ENCODE measurements around the gene ZNF775.

ZNF775 gene

DNA sequence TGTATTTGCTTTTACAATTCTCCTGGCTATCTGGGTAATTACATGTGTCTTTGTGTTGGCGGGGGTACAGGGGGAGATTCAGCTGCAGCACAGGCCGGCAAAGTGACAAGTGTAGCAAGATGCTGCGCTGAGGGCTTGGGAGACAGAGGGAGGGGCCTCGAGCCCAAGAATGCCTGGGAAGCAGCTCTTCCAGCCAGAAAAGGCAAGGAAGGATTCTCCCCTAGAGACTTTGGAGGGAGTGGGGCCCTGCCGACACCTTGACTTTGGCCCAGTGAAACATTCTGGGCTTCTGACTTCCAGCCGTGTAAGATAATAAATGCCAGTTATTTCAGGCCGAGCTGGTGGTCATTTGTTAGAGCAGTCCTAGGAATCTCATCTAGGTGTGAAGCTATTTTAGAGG, 17.7 kb upstream of the ZNF775 start:
- in situ Hi-C loops (cut with HindIII; ENCODE audit: low sequenced_read_pairs): no loop called here
- no peak overlapping the region for H3K4me3 ChIP-seq (ENCODE audit: low read depth, low read length)
- no peak for DNase-seq (ENCODE audit: low read depth)
- TF ChIP-seq, protein P1, sequence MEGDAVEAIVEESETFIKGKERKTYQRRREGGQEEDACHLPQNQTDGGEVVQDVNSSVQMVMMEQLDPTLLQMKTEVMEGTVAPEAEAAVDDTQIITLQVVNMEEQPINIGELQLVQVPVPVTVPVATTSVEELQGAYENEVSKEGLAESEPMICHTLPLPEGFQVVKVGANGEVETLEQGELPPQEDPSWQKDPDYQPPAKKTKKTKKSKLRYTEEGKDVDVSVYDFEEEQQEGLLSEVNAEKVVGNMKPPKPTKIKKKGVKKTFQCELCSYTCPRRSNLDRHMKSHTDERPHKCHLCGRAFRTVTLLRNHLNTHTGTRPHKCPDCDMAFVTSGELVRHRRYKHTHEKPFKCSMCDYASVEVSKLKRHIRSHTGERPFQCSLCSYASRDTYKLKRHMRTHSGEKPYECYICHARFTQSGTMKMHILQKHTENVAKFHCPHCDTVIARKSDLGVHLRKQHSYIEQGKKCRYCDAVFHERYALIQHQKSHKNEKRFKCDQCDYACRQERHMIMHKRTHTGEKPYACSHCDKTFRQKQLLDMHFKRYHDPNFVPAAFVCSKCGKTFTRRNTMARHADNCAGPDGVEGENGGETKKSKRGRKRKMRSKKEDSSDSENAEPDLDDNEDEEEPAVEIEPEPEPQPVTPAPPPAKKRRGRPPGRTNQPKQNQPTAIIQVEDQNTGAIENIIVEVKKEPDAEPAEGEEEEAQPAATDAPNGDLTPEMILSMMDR (IDR thresholded peaks at IDR 0.05; ENCODE audit: low read depth, low read length, missing control alignments): no peak

DNA sequence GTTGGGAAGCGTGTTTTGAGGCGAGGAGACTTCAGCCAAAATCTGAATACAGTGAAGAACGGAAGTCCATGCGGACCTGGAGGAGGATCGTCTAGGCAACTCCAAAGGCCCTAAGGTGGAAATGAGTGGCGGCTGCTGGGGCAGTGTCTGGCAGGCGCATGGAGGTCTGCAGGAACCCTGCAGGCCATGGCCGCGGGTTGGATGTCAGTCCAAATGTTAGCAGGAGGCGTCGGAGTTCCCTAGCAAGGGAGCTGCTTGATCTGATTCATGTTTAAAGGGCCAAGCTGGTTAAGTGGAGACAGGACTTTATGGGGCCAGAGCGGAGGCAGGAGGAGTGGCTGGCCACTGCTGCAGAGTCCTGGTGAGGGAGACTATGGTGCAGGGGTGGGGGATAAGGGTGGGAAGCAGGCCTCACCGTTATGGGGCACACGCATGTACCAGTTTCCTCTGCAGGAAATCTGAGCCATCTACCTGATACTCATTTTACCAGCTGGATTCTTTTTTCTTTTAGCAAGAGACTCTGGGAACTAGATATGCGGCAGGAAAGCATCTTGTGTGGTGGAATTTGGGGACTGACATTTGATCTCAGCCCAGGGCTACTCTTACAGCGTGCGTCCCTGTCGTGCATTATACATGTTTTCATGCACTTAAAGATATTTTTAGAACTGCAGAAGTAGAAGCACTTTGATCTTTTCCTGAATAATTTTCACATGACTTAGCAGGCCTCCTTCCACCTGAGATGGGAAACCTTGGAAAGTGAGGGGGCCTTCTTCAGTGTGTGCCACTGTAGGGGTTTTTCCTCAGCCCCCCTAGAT, 17.1 kb upstream of the ZNF775 start:
- no peak overlapping the region for H3K4me3 ChIP-seq (ENCODE audit: low read depth, low read length)
- in situ Hi-C loops (cut with HindIII; ENCODE audit: low sequenced_read_pairs): no loop called here
- TF ChIP-seq, protein P1 (IDR thresholded peaks at IDR 0.05; ENCODE audit: low read depth, low read length, missing control alignments): no peak
- no peak for DNase-seq (ENCODE audit: low read depth)

DNA sequence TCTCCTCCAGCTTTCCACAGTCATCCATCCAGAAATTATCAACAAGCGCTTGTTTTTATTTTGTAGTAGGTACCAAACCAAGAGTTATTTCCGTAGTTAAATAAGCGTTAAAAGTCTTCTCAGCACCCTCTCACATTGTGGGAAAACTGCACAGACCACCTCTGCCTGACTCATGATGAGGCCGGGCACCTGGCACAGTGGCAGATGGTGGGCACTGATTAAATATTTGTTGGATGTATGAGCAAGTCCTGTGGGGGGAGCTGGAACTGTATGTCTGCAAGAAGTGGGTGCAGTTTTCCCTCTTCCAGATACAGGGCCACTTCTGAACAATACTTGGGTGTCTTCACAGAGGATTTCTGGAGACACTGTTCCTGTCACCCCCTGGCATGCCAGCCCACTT, 15.8 kb upstream of the ZNF775 start:
- in situ Hi-C loops (cut with HindIII; ENCODE audit: low sequenced_read_pairs): no loop called here
- TF ChIP-seq, protein P1 (IDR thresholded peaks at IDR 0.05; ENCODE audit: low read depth, low read length, missing control alignments): no peak
- DNase-seq (ENCODE audit: low read depth): no peak
- H3K4me3 ChIP-seq (ENCODE audit: low read depth, low read length): no peak overlapping the region

DNA sequence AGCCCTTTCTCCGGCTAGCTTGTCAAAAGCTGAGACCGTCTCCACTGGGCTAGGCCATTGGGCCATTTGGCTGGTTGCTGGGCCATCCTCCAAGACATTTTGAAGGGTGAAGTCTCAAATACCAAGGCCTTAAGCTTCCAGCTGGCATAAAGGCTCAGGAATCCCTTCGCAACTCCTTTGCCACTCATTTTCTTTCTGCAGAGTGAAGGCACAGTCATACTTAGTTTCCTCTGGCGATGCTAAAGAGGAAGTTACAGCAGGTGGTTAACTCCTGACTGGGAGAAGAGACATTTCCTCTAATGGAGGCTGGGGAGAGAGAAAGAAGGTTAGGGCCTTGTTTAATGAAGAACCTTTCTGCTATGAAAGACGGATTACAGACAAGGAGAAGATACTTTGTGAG, 15.3 kb upstream of the ZNF775 start:
- TF ChIP-seq, protein P1 (IDR thresholded peaks at IDR 0.05; ENCODE audit: low read depth, low read length, missing control alignments): no peak
- in situ Hi-C loops (cut with HindIII; ENCODE audit: low sequenced_read_pairs): no loop called here
- H3K4me3 ChIP-seq (ENCODE audit: low read depth, low read length): no peak overlapping the region
- no peak for DNase-seq (ENCODE audit: low read depth)

DNA sequence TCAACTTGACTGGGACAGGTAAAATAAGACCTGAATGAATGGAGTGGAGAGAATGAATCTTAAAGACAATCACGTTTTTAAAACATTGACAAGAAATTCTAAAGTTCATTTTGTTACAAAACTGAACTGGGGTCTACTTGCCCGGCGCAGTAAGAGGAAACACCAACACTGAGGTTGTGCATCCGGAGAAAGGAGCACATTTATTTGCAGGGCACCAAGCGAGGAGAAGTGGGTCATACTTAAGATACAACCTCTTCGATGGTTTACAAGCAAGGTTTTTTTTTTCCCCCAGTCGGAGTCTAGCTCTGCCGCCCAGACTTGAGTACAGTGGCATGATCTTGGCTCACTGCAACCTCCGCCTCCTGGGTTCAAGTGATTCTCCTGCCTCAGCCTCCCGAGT, 13.9 kb upstream of the ZNF775 start:
- no peak for DNase-seq (ENCODE audit: low read depth)
- H3K4me3 ChIP-seq (ENCODE audit: low read depth, low read length): no peak overlapping the region
- TF ChIP-seq, protein P1 (IDR thresholded peaks at IDR 0.05; ENCODE audit: low read depth, low read length, missing control alignments): no peak
- in situ Hi-C loops (cut with HindIII; ENCODE audit: low sequenced_read_pairs): no loop called here

DNA sequence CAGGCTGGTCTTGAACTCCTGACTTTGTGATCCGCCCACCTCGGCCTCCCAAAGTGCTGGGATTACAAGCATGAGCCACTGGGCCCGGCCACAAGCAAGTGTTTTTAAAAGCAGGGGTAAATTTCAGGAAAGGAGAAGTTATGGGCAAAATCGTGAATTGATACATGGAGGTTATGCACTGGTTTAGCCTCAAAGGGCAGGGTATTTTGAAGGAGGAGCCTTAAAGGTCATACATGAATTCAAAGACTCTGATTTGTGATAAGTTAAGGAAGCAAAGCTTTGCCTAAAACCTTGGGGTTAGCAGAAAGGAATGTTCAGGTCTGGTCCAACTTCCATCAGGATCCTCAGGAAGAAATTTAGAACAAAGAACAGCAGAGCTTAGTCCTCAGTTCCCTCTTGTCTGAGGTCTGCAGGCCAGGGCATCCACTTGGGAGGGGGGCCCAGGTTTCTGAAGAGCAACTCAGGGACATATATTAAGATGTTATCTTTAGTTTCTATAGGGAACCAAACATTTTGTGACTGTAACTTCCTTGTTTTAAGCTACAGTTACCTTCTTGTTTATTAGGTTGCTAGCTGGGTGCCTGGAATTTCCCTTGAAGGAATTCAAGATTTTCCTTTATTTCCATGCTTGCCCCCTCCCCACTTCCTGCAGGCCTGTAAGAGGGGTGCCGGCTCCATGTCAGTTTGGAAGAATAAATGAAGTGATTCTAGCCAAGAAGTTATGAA, 13.3 kb upstream of the ZNF775 start:
- no peak for DNase-seq (ENCODE audit: low read depth)
- in situ Hi-C loops (cut with HindIII; ENCODE audit: low sequenced_read_pairs): no loop called here
- TF ChIP-seq, protein P1 (IDR thresholded peaks at IDR 0.05; ENCODE audit: low read depth, low read length, missing control alignments): no peak
- H3K4me3 ChIP-seq (ENCODE audit: low read depth, low read length): no peak overlapping the region
